HG03025 (cell line): ENCODE measurements around the gene TSHZ2.
"Not testable (repeated sequence)": the region's sequence is repeated elsewhere in the genome, so short reads cannot be mapped to it uniquely, and the experiment has no call there.

Experiments
- ATAC-seq: cut with Tn5 transposase; IDR thresholded peaks from one replicate; pipeline ENCODE4 v1.9.1; 2021; ENCODE audit warnings: mild to moderate bottlenecking, moderate library complexity; ENCODE audit not compliant: unreplicated experiment, low FRiP score

The TSHZ2 gene

DNA sequence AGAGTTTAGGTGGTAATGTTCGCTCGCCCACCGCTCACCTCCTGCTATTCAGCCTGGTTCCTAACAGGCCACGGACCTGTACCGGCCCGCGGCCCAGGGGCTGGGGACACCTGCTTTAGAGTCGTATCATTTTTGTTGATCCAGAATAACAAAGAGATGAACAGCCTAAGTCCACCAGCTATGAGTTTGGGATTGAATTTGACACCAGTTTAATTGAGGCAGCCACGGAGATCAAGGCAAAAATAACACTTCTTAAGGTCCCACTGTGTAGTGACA lies 108.5 kb downstream of the TSHZ2 start:
- ATAC-seq, result no peak

DNA sequence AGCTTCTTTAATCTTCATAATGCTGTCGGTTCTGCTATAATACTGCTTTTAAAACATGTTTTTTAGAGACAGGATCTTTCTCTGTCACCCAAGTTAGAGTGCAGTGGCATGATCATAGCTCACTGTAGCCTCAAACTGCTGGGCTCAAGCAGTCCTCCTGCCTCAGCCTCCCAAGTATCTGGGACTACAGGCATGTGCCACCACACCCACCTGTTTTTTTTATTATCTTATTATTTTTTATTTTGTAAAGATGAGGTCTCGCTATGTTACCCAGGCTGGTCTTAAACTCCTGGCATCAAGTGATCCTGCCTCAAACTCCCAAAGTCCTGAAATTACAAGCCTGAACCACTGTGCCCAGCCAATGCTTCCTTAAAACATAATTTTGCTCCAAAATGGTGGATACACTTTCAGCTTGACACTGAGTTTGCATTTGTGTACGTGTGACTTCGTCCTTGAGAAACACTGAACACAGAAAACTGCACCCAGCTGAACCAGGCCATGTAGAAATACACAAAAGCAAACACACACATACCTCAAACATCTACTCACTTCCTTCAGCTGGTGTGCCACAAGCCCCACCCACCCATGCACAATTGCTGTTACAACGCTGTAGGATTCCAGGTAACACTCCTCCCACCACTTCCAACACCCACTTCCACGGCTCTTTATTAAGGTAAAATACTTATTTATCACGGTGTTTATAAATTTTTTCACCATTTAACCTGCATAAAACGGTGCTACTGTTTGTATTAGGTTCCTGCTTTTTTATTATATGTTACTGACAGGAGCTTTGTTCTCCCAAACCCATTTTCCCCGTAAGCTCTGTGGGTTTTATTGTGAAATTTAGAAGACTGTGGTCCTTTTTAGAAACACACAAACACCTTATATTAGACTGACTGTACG lies 109.1 kb downstream of the TSHZ2 start:
- ATAC-seq, result no peak

DNA sequence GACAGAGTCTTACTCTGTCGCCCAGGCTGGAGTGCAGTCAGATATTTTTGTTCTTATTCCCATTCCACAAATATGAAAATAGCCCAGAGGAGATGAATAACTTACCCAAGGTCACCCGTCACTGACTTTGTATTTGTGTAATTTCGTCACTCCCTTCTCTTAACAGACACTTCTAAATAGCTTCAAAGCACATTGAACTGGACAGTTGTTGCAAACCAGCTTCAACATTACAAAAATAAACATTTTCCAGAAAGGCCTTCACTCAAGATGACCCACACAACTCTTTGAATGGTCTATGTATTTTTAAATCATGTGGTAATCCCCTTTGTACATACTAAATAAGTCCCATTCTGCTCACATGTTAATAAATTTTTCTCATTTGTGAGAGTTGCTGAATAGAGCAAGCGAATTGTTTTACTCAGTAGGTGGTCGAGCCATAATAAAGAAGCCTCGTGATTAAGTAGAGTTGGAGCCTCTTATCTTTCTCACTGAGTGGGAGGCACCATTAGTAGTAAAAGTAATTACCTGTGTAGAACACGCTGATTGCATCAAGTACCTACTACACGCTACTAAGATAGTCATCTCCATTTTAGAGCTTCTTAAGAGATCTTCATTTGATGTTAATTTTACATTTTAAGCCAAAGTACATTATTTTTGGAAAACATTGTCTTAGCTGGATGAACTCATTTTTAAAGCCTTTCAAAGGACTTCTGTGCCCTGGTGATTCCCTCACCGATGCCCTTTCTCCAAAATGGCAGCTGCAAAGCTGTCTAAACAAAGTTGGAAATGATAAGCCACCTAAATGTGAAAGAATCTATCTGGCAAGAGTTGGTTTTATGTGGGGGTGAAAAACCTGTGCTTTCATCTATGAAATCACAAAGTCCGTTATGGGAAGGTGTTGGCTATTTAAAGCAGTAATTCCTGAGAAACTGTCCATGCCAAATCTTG lies 110.0 kb downstream of the TSHZ2 start:
- ATAC-seq, result no peak

DNA sequence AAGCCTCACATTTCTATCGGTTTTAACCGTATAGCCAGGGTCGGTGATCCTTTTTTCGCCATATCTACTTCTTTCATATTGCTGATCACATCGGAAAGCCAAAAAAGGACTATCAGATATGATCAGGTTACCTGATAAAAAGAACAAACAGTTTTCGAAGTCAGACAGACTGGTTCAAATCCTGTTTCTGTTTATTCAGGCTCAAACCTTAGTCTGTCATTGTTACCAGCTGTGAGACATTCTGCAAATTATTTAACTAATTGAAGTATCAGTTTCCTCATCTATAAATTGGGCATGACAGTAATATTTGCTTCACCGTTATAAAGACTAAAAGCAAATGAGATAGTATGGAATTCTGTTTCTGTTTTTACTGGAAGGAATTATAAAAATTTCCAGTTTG lies 111.3 kb downstream of the TSHZ2 start:
- no peak for ATAC-seq

DNA sequence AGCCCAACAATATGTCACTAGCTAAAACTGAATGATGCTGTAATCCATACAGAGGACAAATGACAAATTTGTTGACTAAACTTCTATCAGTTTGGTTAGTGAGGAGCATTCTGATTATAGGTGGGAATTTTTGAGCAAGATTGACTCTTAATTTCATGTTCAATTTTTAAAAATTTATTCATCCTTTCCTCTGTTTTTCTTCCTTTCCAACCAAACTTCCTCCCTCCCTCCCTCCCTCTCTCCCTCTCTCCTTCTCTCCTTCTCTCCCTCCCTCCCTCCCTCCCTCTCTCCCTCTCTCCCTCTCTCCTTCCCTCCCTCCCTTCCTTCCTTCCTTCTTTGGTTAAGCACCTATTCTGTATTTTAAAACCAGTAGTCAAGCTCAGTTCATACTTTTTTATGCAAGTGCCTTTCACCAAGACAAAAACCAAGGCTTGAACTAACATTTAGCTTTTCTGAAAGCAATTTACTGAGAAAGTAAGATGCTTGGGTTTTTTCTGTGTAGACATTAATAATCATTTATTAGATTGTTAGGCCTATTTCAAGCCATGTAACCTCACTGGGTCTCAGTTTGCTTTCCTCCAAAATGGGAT lies 112.3 kb downstream of the TSHZ2 start:
- no peak for ATAC-seq

GRCh38 chr20:53085720-53086119 lies 113.6 kb downstream of the TSHZ2 start:
- ATAC-seq, result no peak

DNA sequence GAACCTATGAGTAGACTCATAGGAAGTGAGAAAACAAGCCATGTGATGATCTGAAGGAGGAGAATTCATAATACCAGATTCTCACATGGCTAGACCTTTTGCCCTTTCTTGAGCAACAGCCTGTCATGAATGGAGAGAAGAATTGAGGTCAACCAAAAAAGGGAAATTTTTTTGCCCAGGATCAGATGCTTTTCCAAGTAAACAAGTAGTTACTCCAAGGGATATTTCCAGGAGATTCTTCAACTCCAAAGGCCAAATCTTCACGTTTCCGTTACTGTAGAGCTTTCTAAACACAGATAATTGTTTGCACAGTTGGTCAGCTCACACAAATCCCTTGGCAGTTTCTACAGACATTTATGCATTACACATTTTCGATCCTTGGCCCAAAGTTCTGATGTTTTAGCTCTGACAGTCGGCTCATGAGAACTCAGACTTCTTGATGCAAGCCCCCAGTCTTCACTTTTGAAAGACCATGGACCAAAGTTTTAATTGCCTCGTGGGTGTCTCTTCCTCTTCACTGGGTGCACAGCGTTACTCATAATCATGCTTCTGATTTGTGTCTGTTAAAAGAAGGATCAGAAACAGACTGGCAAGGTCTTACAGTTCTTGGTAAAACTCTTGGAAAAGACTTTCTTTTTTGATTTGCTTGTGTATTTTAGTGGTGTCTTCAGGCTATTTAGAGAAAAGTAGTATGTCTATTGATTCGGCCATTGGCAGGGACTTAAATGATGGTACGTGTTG lies 115.0 kb downstream of the TSHZ2 start:
- no peak for ATAC-seq

- no peak for ATAC-seq
These were observed 116.6 kb downstream of the TSHZ2 start for GRCh38 chr20:53088786-53089185.

- not testable (repeated sequence) for ATAC-seq
These were observed 117.7 kb downstream of the TSHZ2 start for GRCh38 chr20:53089851-53090250.

DNA sequence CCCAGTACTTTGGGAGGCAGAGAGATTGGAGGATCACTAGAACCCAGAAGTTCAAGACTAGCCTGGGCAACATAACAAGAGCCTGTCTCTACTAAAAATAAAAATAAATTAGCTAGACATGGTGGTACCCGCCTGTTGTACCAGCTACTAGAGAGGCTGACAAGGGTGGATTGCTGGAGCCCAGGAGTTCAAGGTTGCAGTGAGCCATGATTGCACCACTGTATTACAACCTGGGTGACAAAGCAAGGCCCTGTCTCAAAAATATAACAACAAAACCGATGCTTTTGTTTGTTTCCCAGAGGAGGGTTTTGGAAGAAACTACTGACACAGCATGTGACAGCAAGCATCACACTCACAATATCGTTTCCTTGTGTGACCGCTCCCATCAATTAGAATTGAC lies 119.6 kb downstream of the TSHZ2 start:
- ATAC-seq, result no peak

- ATAC-seq, result no peak
These were observed 120.7 kb downstream of the TSHZ2 start for GRCh38 chr20:53092772-53093300.

GRCh38 chr20:53097371-53097770 lies 125.2 kb downstream of the TSHZ2 start:
- no peak for ATAC-seq

- no peak for ATAC-seq
These were observed 125.6 kb downstream of the TSHZ2 start for GRCh38 chr20:53097791-53098190.

DNA sequence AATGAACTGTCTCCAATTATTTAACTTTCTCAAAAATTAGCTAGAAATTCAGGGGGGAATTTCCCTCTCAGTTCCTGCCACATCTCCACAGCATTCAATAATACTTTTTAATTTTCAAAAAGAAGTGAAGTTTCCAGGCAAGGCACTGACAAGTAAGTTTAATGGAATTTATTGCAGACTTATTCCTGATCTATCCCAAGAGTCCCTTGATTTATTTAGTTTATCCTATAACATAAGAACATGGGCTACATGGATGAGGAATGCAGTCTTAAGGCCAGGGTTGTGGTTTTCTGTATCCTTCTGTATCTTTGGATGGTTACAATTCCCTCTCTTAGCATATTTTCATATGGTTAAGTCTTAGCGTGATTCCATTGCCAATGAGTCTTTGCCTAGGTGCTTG lies 126.5 kb downstream of the TSHZ2 start:
- no peak for ATAC-seq

DNA sequence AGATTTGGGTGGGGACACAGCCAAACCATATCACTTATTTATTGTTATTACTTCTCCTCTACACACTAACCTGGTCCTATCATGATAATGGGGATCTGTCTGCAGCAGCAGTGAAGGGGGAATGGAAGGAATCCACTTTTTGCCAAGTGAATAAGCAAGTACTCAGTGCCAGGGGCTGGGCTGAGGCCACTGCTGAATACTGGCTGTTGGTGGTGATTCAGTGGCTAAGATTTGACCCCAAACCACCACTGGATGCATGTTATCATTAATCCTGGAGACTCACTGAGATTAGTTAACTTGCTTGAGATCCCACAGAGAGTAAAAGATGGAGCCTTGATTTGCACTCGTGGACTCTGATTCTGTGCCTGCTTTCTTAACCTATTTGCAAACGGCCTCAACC lies 127.7 kb downstream of the TSHZ2 start:
- no peak for ATAC-seq

- ATAC-seq, result no peak
These were observed 128.3 kb downstream of the TSHZ2 start for GRCh38 chr20:53100476-53100911.

- ATAC-seq, result no peak
These were observed 130.0 kb downstream of the TSHZ2 start for GRCh38 chr20:53101992-53102760.

DNA sequence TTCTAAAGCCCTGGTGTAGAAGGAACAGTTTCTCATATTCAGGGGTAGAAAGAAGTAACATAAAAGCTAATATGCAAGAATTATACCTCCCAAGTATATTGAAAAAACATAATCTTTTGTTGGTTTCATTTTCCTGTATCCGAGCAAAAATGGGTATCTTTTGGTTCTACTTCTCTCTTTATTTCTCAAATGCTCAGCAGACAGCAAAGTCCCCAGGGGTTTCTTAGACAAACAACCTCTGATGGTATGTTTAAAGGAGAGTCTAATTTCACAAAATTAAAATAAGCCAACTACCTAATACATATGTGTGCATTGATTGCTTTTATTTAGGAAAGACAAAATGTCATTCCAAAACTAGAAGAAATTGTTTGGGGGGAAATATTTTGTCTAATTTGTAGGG lies 131.0 kb downstream of the TSHZ2 start:
- no peak for ATAC-seq

GRCh38 chr20:53104884-53105283 lies 132.7 kb downstream of the TSHZ2 start:
- ATAC-seq, result no peak

GRCh38 chr20:53116733-53117132 lies 144.6 kb downstream of the TSHZ2 start:
- no peak for ATAC-seq
